ENCODE data around the gene HOXC6. TPM values are rescaled to one million over a fixed set of nuclear protein-coding genes. Genes with fewer than 3 reads are reported as not detected.

Gene HOXC6
- polyA plus RNA-seq, 1 donor: 16.3 TPM

GRCh38 chr12:53990311-53991076 lies 37.7 kb upstream of the HOXC6 start:
- no peak for DNase-seq

- DNase-seq: no peak
Measured at GRCh38 chr12:53991077-53991460, 37.2 kb upstream of the HOXC6 start.

GRCh38 chr12:53992377-53992889 lies 35.8 kb upstream of the HOXC6 start:
- no peak for DNase-seq

GRCh38 chr12:53993162-53994008 lies 34.9 kb upstream of the HOXC6 start:
- peak; percentile 53 for DNase-seq

GRCh38 chr12:53994009-53994263 lies 34.3 kb upstream of the HOXC6 start:
- peak; percentile 66 for DNase-seq

- peak; percentile 59 for DNase-seq
Measured at GRCh38 chr12:53994264-53995001, 33.8 kb upstream of the HOXC6 start.

- no peak for DNase-seq
Measured at GRCh38 chr12:53995002-53995377, 33.2 kb upstream of the HOXC6 start.

GRCh38 chr12:53995378-53996239 lies 32.6 kb upstream of the HOXC6 start:
- DNase-seq: no peak

GRCh38 chr12:53996240-53997203 lies 31.7 kb upstream of the HOXC6 start:
- DNase-seq: no peak

GRCh38 chr12:53997204-53998109 lies 30.8 kb upstream of the HOXC6 start:
- no peak for DNase-seq

- DNase-seq: no peak
Measured at GRCh38 chr12:53998110-53998899, 29.9 kb upstream of the HOXC6 start.

- peak; percentile 11 for DNase-seq
Measured at GRCh38 chr12:53998900-53999236, 29.4 kb upstream of the HOXC6 start.

- peak; percentile 89 for DNase-seq
Measured at GRCh38 chr12:53999559-54000115, 28.6 kb upstream of the HOXC6 start.

- DNase-seq: no peak
Measured at GRCh38 chr12:54000116-54001114, 27.8 kb upstream of the HOXC6 start, which contains the start of gene HOXC9. HOXC9 (plus strand) TSS chr12:54000161; CDS start chr12:54000189, 28 bp downstream.

- DNase-seq: no peak
Measured at GRCh38 chr12:54001283-54002187, 26.7 kb upstream of the HOXC6 start.

GRCh38 chr12:54002278-54002914 lies 25.8 kb upstream of the HOXC6 start:
- DNase-seq: no peak
